ENCODE data around the gene ZNF664. TPM values are rescaled to one million over a fixed set of nuclear protein-coding genes. Genes with fewer than 3 reads are reported as not detected.

ZNF664 gene
- total and polyA plus RNA-seq, 2 experiments from 2014 or later = 40.5 to 115 TPM

GRCh38 chr12:123963821-123964220 lies 9.2 kb upstream of the ZNF664 start:
- DNase-seq (ENCODE audit: low read depth in 1 of 2, low spot score in 1 of 2) = no peak
- Histone ChIP-seq H3K36me3 (no peaks in the 10 kb centered on the region), H3K4me3 (no peak overlapping the region), H3K4me1 (ENCODE audit: low read depth) (peaks cover 5% of the 10 kb centered on the region), H3K9me3 (ENCODE audit: low read depth) (no peaks in the 10 kb centered on the region), H3K27me3 (peaks cover 8% of the 10 kb centered on the region), H3K27ac (no peak overlapping the region)
- no peak for TF ChIP-seq CTCF (IDR thresholded peaks at IDR 0.05; ENCODE audit: low read depth, low read length)

- H3K27ac ChIP-seq = no peak overlapping the region
- H3K4me1 ChIP-seq (ENCODE audit: low read depth) = peaks cover 5% of the 10 kb centered on the region
- H3K9me3 ChIP-seq (ENCODE audit: low read depth) = no peaks in the 10 kb centered on the region
- peaks cover 21% of the 10 kb centered on the region for H3K27me3 ChIP-seq
- no peak overlapping the region for H3K4me3 ChIP-seq
- TF ChIP-seq CTCF (IDR thresholded peaks at IDR 0.05; ENCODE audit: low read depth, low read length) = no peak
- no peaks in the 10 kb centered on the region for H3K36me3 ChIP-seq
- DNase-seq (ENCODE audit: low read depth in 1 of 2, low spot score in 1 of 2) = no peak
These were observed 7.6 kb upstream of the ZNF664 start for GRCh38 chr12:123965382-123965781.

GRCh38 chr12:123966596-123966995 lies 6.4 kb upstream of the ZNF664 start:
- Histone ChIP-seq H3K9me3 (ENCODE audit: low read depth) (no peaks in the 10 kb centered on the region), H3K27ac (no peak overlapping the region), H3K4me1 (ENCODE audit: low read depth) (peaks cover 10% of the 10 kb centered on the region), H3K4me3 (no peak overlapping the region), H3K36me3 (no peaks in the 10 kb centered on the region), H3K27me3 (peaks cover 28% of the 10 kb centered on the region)
- DNase-seq (ENCODE audit: low read depth in 1 of 2, low spot score in 1 of 2) = peak in 1 of 2 donors; percentile 28
- TF ChIP-seq CTCF (IDR thresholded peaks at IDR 0.05; ENCODE audit: low read depth, low read length) = no peak

- TF ChIP-seq CTCF (IDR thresholded peaks at IDR 0.05; ENCODE audit: low read depth, low read length) = no peak
- Histone ChIP-seq H3K4me1 (ENCODE audit: low read depth) (peaks cover 10% of the 10 kb centered on the region), H3K27ac (no peak overlapping the region), H3K36me3 (no peaks in the 10 kb centered on the region), H3K27me3 (peaks cover 28% of the 10 kb centered on the region), H3K4me3 (no peak overlapping the region), H3K9me3 (ENCODE audit: low read depth) (no peaks in the 10 kb centered on the region)
- DNase-seq (ENCODE audit: low read depth in 1 of 2, low spot score in 1 of 2) = no peak
These were observed 5.9 kb upstream of the ZNF664 start for GRCh38 chr12:123967121-123967586.

GRCh38 chr12:123971449-123971769 lies 1.6 kb upstream of the ZNF664 start:
- peaks cover 28% of the 10 kb centered on the region for H3K27me3 ChIP-seq
- DNase-seq (ENCODE audit: low read depth in 1 of 2, low spot score in 1 of 2) = no peak
- H3K4me3 ChIP-seq = peak overlapping the region; percentile 86
- peaks cover 16% of the 10 kb centered on the region for H3K4me1 ChIP-seq (ENCODE audit: low read depth)
- no peaks in the 10 kb centered on the region for H3K36me3 ChIP-seq
- no peaks in the 10 kb centered on the region for H3K9me3 ChIP-seq (ENCODE audit: low read depth)
- no peak for TF ChIP-seq CTCF (IDR thresholded peaks at IDR 0.05; ENCODE audit: low read depth, low read length)
- H3K27ac ChIP-seq = peak overlapping the region; percentile 81
